Left ventricle myocardium superior (tissue), 1 donor: ENCODE results near the gene C1orf87. TPM values are rescaled to one million over a fixed set of nuclear protein-coding genes. Genes with fewer than 3 reads are reported as not detected.
A peak's percentile ranks its signal among the peaks of the same experiment; 100 is the strongest.

ENCODE experiments used
- ATAC-seq: fragments of 200-7000 bp; cut with Tn5 transposase; one replicate; pipeline ENCODE4 v1.9.1; 2020; ENCODE audit warnings: mild to moderate bottlenecking, moderate library complexity
- DNase-seq: peaks from one replicate; pipeline ENCODE4 v3.0.0-alpha.2; 2020
- intact Hi-C: fragments of 100-400 bp; cut with micrococcal nuclease; formaldehyde crosslinking; loops from one replicate; pipeline ENCODE4 v1.11.0; 2022
- long read RNA-seq: library from polyadenylated mRNA; unstranded; transcript quantifications from one replicate; pipeline ENCODE4 v2.0.0, GENCODE V29; 2021
- total RNA-seq: library from RNA; stranded (reverse); fragmentation: NEBNext Ultra II Directional; extraction: Animal tissue kit (Norgen Biotek cat#: 25700); gene quantifications from one replicate; pipeline ENCODE4 v1.2.1, GENCODE V29; 2021
- donor health status: DM: no; HTN: yes; CAD: no; lungs with severe emphysema.

Gene C1orf87, protein sequence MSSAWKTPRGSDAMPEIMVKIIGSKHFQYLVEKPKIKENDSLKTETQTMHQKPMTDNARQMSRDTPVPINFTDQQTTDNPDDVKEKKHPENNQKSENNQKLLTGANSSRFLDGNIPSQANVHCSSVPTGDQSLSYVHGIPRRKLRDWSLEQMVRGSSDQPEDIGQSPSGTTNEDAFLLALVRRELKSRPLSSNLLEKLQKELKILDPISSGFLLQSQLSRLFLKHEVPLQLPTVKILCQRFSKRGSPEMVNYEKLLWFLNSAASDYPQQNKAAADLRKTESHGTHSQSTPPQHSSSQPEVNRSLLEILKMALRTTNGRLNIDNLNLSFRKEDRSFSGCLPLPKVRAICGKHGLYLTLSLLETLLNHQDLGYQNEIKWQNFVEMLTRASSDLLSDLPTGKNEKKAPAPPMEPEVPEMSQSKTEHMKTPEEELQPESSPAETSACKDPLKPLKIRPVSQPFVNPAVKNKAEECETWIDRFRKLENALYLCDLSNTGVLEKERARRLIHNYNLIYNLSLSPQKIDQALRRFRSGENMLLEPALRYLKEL
- not detected for total RNA-seq
- long read RNA-seq: 0 reads

DNA sequence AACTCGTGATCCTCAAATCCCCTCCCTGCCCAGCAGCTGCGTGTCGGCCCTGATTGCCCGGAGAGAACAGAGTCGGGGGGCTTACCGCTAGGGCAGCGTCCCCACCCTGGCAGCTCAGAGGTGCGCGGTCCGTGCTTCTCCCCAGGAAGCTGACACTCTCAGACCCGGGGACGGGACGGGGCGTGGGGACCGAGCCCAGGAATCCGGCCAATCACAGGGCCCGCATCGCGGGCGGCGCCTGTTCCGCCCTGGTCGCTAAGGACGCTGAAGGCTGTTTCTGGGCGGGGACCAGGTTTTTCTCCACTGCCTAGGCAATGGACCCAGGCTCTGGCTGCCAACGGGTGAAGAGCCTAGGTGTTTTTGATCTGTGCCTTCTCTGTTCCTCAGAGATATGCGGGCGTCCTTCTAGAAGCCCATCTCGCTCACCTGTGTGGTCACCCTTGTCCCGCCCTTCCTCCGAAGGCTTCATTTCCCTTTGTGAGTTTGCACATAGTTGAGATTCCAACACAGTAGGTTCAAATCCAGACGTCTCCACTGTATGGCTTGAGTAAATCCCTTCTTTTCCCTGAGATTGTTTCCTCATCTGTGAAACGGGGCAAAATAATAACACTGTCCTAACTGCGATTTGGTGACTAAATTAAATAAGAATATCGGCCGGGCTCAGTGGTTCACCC lies at the start of gene C1orf87:
Gene C1orf87 (minus strand): TSS at position 166 of the 674 bp plus-strand sequence. CDS start 1,127 bp downstream, outside the sequence.
- DNase-seq (peak; percentile 24), ATAC-seq (no peak)
- intact Hi-C loops: no loop called here

DNA sequence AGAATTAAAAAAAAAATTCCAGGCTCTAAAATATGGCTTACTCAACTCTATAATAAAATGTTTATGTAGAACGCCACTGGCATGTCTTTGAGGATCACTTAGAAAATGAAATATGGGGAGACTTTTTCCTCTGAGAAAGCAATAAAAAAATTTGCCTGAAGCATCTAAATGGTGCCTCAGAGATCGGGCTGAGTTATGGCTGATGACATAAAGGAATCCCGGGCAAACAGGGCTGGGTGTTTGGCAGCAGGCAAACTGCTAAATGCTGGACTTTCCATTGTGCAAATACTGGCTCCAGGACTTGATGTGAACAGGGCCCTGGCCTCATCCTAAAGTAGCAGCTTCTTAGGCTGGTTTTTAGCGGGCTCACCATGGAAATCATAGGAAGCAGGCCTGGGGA lies 44.5 kb upstream of the C1orf87 start:
- DNase-seq (no peak), ATAC-seq (no peak)
- intact Hi-C loops: no loop called here

- DNase-seq (no peak), ATAC-seq (no peak)
- intact Hi-C loops: no loop called here
These were observed 41.3 kb upstream of the C1orf87 start for GRCh38 chr1:60114745-60115318.

DNA sequence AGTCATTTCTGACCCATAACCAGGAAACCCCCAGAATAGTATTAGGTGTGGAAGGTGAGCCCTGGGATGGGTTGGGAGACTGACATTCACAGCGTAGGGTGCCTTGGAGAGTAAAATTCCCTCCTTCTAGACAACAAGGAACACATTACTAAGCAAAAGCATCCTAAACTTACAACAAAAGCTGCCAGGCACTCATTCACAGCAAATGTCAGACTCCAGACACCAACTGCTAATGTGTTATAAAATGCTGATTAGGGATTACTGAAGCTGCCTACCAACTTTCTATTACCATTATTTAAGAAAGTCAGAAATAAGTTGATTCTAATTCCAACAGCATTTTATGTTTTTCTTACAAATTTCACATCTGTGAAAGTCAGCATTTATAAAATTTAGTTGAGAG lies 40.0 kb upstream of the C1orf87 start:
- intact Hi-C loops: no loop called here
- ATAC-seq (no peak), DNase-seq (no peak)

DNA sequence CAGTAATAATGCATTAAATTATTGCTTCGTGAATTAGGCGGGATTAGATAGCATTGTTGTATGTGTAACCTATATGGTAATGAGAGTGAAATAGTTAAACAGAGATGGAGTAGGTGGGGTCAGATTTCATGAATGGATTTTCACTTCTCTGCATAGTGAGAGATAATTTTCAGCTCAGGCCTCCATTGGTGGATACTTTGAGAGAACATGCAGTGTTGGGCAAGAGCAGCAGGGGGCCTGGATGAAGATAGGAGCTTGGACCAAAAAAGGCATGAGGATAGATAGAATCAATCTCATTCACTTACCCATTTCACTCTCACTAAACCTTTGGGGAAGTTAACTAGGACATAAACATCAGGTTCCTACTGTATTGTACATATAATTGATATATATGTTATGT lies 39.5 kb upstream of the C1orf87 start:
- ATAC-seq: no peak
- no peak for DNase-seq
- intact Hi-C loops: no loop called here

DNA sequence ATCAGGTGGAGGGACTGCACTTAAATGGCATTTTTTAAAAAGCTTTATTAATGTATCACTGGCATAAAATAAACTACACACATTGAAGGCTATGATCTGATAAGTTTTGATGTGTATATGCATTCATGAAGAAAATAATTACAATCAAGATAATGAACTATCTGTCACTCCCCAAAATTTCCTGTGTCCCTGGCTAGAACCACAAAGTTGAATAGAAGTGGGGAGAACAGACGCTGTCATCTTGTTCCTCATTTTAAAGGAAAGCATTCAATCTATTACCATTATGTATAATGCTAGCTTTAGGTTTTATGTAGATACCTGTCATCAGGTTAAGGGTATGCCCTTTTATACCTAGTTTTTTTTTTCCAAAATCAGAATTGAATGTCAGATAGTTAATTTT lies 38.1 kb upstream of the C1orf87 start:
- no peak for ATAC-seq
- DNase-seq: no peak
- intact Hi-C loops: no loop called here

- DNase-seq (no peak), ATAC-seq (no peak)
- intact Hi-C loops: no loop called here
These were observed 37.5 kb upstream of the C1orf87 start for GRCh38 chr1:60111118-60111517.

DNA sequence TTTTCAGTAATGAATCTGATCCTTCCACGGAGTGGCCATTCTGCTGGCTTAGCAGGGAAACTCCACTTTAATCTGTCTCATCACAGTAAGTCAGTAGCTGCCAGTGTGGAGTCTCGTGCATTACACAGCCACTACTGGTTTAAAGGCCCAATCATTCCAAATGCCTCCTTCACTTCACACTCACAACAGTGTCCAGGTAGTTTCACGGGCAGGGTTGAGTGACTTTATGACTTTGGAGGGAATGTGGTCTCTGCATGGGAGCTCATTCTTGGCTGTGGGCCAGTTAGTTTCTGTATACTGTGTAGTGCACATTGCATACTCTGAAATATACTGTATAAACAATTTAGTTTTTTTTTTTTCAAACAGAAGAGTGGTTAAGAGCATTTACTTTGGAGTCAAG lies 34.6 kb upstream of the C1orf87 start:
- ATAC-seq: no peak
- intact Hi-C loops: no loop called here
- DNase-seq: no peak

- ATAC-seq (no peak), DNase-seq (no peak)
- intact Hi-C loops: no loop called here
These were observed 29.6 kb upstream of the C1orf87 start for GRCh38 chr1:60103186-60103585.

DNA sequence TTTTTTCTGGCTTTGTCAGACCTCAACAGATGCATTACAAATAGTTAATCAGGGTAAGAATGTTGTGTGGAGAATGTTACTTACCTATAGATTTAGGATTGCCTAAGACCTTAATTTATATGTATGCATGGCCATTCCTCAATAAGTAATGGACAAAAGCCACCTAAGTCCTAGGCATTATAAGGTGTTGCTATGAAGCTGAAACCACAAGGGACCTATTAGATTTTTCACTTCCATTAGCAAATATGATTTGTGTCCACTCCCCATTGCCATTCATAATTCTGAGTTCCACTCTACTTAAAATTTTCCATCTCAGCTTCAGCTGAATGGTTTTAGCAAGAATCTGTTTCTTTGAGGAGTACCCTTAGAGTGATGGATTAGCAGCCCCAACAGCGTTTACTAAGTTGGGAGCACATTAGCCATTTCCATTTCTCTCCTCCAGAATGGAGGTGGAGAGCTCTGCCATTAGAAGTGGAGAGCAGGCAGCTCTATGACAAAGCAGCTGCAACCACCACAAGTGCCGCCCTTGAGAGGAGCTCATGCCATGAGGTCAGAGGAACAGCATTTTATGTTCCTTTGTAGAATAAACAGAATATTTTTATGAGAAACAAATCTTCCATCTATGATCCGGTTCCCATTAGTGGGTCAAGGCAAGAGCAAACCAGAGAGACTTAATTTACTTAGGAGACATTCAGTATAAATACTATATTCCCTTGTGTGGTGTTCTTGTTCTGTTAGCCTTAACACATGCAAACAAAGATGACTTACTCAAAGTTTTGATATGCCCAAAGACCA lies 28.9 kb upstream of the C1orf87 start:
- no peak for ATAC-seq
- intact Hi-C loops: no loop called here
- no peak for DNase-seq

DNA sequence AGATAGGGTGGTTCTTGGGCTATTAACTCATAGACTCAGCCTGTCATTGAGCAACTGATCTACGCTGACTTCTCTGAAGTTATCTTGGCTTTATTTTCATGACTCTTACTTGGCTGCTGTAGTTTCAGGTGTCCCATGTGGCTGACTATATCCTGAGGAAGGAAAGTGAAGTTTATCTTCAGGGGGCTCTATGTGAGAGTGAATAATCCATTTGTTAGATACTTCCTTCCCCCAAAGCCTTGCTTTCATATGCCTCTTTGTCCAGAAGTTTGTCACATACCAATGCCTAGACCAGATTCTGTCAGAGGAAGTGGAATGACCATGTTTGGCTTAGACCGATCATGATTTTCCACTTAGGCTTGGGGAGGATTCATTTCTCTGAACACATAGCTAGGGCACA lies 27.9 kb upstream of the C1orf87 start:
- ATAC-seq (no peak), DNase-seq (no peak)
- intact Hi-C loops: no loop called here

DNA sequence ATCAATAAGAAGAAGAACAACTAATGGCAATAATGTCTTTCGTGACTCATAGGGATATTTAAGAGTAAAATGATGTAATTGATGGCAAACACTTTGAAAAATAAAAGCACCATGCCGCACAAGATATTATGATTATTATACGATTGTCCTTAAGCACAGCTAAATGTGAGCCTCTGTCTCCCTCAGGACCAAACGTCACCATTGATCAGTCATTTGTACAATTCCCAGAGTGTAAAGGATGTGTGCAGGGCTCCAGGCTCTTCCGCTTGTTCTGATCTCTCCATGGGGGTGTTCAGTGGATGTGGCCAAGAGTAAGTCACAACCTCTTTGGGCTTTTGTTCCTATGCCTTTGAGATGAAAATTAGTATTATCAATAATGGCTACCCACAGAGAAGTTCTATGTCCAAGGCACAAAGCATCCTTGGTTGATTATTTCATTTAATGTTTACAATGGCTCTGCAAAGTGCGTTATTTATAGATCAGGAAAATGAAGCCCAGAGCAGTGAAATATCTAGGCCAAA lies 17.7 kb upstream of the C1orf87 start:
- ATAC-seq (no peak), DNase-seq (no peak)
- intact Hi-C loops: no loop called here

- DNase-seq: no peak
- no peak for ATAC-seq
- intact Hi-C loops: no loop called here
These were observed 17.1 kb upstream of the C1orf87 start for GRCh38 chr1:60090655-60091054.

GRCh38 chr1:60088620-60089155 lies 15.1 kb upstream of the C1orf87 start:
- DNase-seq (no peak), ATAC-seq (no peak)
- intact Hi-C loops: no loop called here

DNA sequence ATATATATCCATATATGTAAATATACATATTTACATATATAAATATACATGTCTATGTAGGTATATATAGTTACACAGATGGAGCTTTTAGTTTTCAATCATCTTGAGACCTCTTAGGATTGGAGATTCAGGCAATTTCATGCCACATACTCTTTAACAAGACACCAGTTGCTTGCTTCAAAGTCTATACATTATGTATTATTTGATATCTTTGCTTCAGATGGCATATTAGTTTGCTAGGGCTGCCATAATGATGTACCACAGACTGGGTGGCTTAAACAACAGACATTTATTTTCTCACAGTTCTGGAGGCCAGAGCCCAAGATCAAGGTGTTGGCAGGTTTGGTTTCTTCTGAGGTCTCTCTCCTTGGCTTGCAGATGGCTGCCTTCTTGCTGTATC lies 14.1 kb upstream of the C1orf87 start:
- no peak for DNase-seq
- intact Hi-C loops: no loop called here
- ATAC-seq: no peak

GRCh38 chr1:60078182-60078581 lies 4.6 kb upstream of the C1orf87 start:
- ATAC-seq (no peak), DNase-seq (no peak)
- intact Hi-C loops: no loop called here

DNA sequence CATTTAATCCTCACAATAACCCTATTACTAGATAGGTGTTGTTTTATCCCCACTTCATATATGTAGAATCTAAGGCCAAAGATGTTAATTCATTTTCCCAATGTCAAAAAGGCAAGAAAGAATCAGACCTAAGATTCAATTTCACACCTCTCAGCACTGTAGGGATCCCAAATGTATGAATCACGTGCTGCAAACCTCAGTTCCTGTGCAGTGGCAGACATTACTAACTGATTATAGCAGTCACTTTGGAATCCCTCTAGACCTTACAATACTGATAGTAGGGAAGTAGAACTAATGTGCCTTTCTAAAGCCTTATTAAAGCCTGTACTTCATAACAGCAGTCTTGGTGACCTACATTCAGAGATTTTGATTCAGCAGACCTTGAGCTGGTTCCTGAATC lies 2.3 kb downstream of the C1orf87 start:
- DNase-seq (no peak), ATAC-seq (no peak)
- intact Hi-C loops: no loop called here

- no peak for ATAC-seq
- DNase-seq: no peak
- intact Hi-C loops: no loop called here
These were observed 3.9 kb downstream of the C1orf87 start for GRCh38 chr1:60069691-60070090.
